WTC11 (cell line): ENCODE results near the gene EVX1. TPM values are rescaled to one million over a fixed set of nuclear protein-coding genes. Genes with fewer than 3 reads are reported as not detected.

Source experiments
- ATAC-seq: fragments of 200-7000 bp; cut with Tn5 transposase; 2 replicates; pipeline ENCODE4 v1.10.0; 2021; ENCODE audit warnings: mild to moderate bottlenecking, moderate library complexity
- CTCF ChIA-PET: fragments of 300-600 bp; sonication (Branson Sonifier 250); formaldehyde crosslinking; loops from one replicate; lab custom pipeline; 2021; ENCODE audit warnings: antibody characterized with exemption; lab: Charles Lee
- POLR2A ChIA-PET: fragments of 350-600 bp; sonication (Branson Sonifier 250); formaldehyde crosslinking; loops from one replicate; lab custom pipeline; 2021; ENCODE audit warnings: antibody characterized with exemption; lab: Charles Lee
- DNase-seq: peaks from one replicate; pipeline ENCODE4 v3.0.0; 2021; ENCODE audit warnings: low spot score
- H3K27ac Mint-ChIP-seq: 2 replicates; pipeline ENCODE4 v1.8.0; 2021; ENCODE audit warnings: mixed read lengths
- H3K27me3 Mint-ChIP-seq: 2 replicates; pipeline ENCODE4 v1.8.0; 2021; ENCODE audit warnings: low read depth, mild to moderate bottlenecking, moderate library complexity, mixed read lengths
- H3K36me3 Mint-ChIP-seq: 2 replicates; pipeline ENCODE4 v1.8.0; 2021; ENCODE audit warnings: mixed read lengths
- H3K4me1 Mint-ChIP-seq: 2 replicates; pipeline ENCODE4 v1.8.0; 2022; ENCODE audit warnings: mixed read lengths
- H3K4me3 Mint-ChIP-seq: 2 replicates; pipeline ENCODE4 v1.8.0; 2021; ENCODE audit warnings: mild to moderate bottlenecking, moderate library complexity, mixed read lengths
- H3K9me3 Mint-ChIP-seq: 2 replicates; pipeline ENCODE4 v1.8.0; 2021; ENCODE audit warnings: mixed read lengths
- ETV6 ChIP-seq: sonication (generic); formaldehyde crosslinking; IDR thresholded peaks from 2 replicates; pipeline ENCODE4 v1.8.1; 2022; ENCODE audit warnings: mild to moderate bottlenecking, missing genetic modification reagents
- GABPB1 ChIP-seq: sonication (generic); formaldehyde crosslinking; IDR thresholded peaks from 2 replicates; pipeline ENCODE4 v1.8.1; 2023; ENCODE audit warnings: mild to moderate bottlenecking, missing genetic modification reagents
- KAT7 ChIP-seq: sonication (generic); formaldehyde crosslinking; IDR thresholded peaks from 2 replicates; pipeline ENCODE4 v1.8.1; 2023; ENCODE audit warnings: missing genetic modification reagents, mild to moderate bottlenecking, borderline replicate concordance
- NFYB ChIP-seq: sonication (generic); formaldehyde crosslinking; conservative IDR thresholded peaks from 2 replicates; pipeline ENCODE4 v1.8.0; 2022; ENCODE audit warnings: low read depth, missing genetic modification reagents
- SOX15 ChIP-seq: fragments of 250-450 bp; sonication (Bioruptor Pico); IDR thresholded peaks from 2 replicates; pipeline ENCODE4 v1.9.0; 2021; ENCODE audit warnings: mild to moderate bottlenecking
- TCF7 ChIP-seq: sonication (generic); formaldehyde crosslinking; IDR thresholded peaks from 2 replicates; pipeline ENCODE4 v1.8.0; 2022; ENCODE audit warnings: mild to moderate bottlenecking, low read depth, missing genetic modification reagents, moderate library complexity
- TP53 ChIP-seq: sonication (generic); formaldehyde crosslinking; IDR thresholded peaks from 2 replicates; pipeline ENCODE4 v1.8.1; 2023; ENCODE audit warnings: mild to moderate bottlenecking, missing genetic modification reagents
- ZNF138 ChIP-seq: sonication (generic); formaldehyde crosslinking; conservative IDR thresholded peaks from 2 replicates; pipeline ENCODE4 v1.8.1; 2022; ENCODE audit warnings: mild to moderate bottlenecking, moderate library complexity, missing genetic modification reagents
- ZNF416 ChIP-seq: fragments of 250-450 bp; sonication (Bioruptor Pico); IDR thresholded peaks from 2 replicates; pipeline ENCODE4 v1.9.0; 2021; ENCODE audit warnings: mild to moderate bottlenecking, inconsistent platforms
- ZNF423 ChIP-seq: fragments of 250-450 bp; sonication (Bioruptor Pico); IDR thresholded peaks from 2 replicates; pipeline ENCODE4 v2.1.2; 2022; ENCODE audit warnings: mild to moderate bottlenecking, moderate library complexity
- total RNA-seq: library from RNA; stranded (reverse); gene quantifications from 3 replicates; pipeline ENCODE4 v1.2.3, GENCODE V29; 2021
- TF ChIP-seq, protein P1 (sequence below): fragments of 200-600 bp; IDR thresholded peaks from 2 replicates; pipeline ENCODE4 v1.8.0; 2022; ENCODE audit warnings: antibody characterized with exemption
- TF ChIP-seq, protein P2 (sequence below): sonication (generic); formaldehyde crosslinking; IDR thresholded peaks from 2 replicates; pipeline ENCODE4 v1.8.1; 2023; ENCODE audit warnings: mild to moderate bottlenecking, missing genetic modification reagents, moderate library complexity
- TF ChIP-seq, protein P3 (sequence below): sonication (generic); formaldehyde crosslinking; IDR thresholded peaks from 2 replicates; pipeline ENCODE4 v1.8.1; 2023; ENCODE audit warnings: mild to moderate bottlenecking, moderate library complexity, missing genetic modification reagents

Gene EVX1
- total RNA-seq, 1 experiment from 2014 or later, result not detected

DNA sequence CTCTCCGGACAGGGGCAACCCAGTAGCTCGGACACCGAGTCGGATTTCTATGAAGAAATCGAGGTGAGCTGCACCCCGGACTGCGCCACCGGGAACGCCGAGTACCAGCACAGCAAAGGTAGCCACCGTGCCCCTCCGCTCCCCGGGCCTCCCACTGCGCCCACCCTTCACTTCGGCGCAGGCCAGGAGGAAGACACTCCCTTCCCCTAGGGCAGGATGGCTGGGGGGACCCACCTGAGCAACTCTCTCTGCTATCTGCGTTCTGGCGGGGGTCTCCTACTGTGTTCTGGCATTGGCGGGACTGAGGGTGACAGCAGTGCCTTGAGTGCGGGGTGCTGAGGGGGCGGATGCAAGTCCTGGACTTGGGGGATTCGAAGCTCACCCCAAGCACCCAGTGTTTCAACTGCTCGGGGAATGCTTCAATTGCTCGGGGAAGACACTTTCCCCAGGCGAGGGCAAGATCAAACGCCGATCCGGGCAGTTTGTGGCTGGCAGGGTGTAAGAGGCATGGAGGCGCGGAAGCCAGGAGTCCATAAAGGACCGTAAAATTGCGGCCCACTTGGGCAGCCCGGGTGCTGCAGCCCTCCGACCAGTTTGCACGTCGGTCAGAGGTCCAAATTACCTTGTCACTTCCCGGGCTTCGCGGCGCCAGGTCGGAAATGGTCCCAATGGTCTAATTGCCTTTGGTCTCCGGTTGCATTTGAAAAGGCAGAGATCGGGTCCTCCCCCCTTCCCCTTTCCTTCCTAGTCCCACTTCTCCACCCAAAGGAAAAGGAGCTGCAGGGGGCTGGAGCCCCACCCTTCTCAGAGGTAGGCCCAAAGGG lies 950 bp downstream of the EVX1 start:
- Mint-ChIP-seq H3K9me3 (no peaks in the 10 kb centered on the region), H3K27me3 (peaks cover 100% of the 10 kb centered on the region), H3K4me1 (peaks cover 57% of the 10 kb centered on the region), H3K27ac (no peak overlapping the region), H3K4me3 (peak overlapping the region; percentile 71), H3K36me3 (no peaks in the 10 kb centered on the region)
- TF ChIP-seq GABPB1 (no peak), ETV6 (CRISPR knock-in tag) (peak; percentile 72)
- ChIA-PET POLR2A (no interaction called here), CTCF (interaction anchor here (0.8 to 3.2 kb wide), 5 partner anchors 8 to 64 kb away, joined by 3 to 19 read pairs (median 4); no protein-coding TSS in a partner anchor)
- ATAC-seq, result no peak
- DNase-seq, result no peak

DNA sequence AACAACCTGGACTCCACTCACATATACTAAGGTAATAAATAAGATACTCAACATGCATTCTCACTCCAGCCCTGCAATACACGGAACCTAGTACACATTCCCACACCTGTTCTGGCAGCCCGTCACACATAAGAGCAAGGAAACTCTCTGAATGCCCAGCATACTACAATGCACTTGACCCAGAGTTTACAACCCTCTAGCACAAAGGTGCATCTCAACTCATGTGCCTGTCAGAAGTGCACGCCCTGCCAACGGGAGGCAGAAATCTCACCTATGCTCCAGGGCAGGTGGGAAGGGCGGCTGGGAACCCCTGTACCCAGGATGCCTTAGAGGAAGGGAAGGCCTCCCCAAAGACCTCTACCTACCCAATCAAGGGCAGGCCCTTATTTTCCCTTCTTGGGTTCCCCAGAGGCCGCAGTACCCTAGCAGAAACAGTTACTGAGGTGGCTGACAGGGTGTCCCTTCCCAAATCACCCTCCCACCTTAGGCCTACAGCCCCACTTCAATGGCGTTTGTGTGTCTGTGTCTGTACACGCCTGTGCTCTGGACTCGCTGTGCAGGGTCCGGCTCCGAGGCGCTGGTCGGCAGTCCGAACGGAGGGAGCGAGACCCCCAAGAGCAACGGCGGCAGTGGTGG lies 2.0 kb downstream of the EVX1 start:
- H3K36me3 Mint-ChIP-seq, result no peaks in the 10 kb centered on the region
- TF ChIP-seq ZNF138 (CRISPR knock-in tag), result no peak
- TF ChIP-seq, protein P1, sequence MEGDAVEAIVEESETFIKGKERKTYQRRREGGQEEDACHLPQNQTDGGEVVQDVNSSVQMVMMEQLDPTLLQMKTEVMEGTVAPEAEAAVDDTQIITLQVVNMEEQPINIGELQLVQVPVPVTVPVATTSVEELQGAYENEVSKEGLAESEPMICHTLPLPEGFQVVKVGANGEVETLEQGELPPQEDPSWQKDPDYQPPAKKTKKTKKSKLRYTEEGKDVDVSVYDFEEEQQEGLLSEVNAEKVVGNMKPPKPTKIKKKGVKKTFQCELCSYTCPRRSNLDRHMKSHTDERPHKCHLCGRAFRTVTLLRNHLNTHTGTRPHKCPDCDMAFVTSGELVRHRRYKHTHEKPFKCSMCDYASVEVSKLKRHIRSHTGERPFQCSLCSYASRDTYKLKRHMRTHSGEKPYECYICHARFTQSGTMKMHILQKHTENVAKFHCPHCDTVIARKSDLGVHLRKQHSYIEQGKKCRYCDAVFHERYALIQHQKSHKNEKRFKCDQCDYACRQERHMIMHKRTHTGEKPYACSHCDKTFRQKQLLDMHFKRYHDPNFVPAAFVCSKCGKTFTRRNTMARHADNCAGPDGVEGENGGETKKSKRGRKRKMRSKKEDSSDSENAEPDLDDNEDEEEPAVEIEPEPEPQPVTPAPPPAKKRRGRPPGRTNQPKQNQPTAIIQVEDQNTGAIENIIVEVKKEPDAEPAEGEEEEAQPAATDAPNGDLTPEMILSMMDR, result no peak
- TF ChIP-seq SOX15 (CRISPR knock-in tag), result no peak
- no peak for TF ChIP-seq ETV6 (CRISPR knock-in tag)
- no peak for TF ChIP-seq ZNF416 (CRISPR knock-in tag)
- TF ChIP-seq KAT7, result no peak
- TF ChIP-seq TP53, result no peak
- TF ChIP-seq TCF7 (CRISPR knock-in tag), result no peak
- H3K27me3 Mint-ChIP-seq, result peaks cover 100% of the 10 kb centered on the region
- ChIA-PET POLR2A (no interaction called here), CTCF (interaction anchor here (1.7 kb wide), 1 partner anchor 49 kb away, joined by 9 read pairs; no protein-coding TSS in a partner anchor)
- no peak for DNase-seq
- peaks cover 53% of the 10 kb centered on the region for H3K4me1 Mint-ChIP-seq
- H3K27ac Mint-ChIP-seq, result no peak overlapping the region
- no peaks in the 10 kb centered on the region for H3K9me3 Mint-ChIP-seq
- H3K4me3 Mint-ChIP-seq, result peak overlapping the region; percentile 43
- no peak for ATAC-seq

DNA sequence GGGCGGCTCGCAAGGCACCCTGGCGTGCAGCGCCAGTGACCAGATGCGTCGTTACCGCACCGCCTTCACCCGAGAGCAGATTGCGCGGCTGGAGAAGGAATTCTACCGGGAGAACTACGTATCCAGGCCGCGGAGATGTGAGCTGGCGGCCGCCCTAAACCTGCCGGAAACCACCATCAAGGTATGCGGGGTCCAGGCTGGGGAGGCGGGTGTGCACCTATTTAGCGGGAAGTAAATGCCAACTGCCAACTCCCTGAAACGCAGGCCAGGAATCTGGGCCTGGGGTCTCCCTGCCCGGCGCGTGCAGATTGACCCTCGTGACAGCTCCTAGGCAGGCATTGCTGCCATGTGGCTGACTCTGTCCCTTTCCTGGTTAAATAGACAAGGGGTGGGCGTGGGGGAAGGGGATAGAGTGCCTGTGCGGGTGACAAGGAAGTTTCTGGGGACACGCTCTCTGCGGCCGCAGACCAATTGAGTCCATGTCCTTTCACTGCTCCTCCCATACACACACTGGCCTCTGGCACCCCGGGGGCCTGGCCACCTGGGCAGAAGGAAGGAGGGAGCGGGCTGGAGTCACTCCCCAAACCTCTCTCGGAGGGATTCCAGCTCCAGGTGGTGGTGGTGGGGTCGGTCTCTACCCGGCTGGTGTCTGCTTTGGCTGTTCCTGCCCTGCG lies 2.7 kb downstream of the EVX1 start:
- ATAC-seq, result peak; percentile 1; the same call in 1 of the 2 replicates
- Mint-ChIP-seq H3K9me3 (no peaks in the 10 kb centered on the region), H3K4me3 (peak overlapping the region; percentile 43), H3K4me1 (peaks cover 51% of the 10 kb centered on the region), H3K36me3 (no peaks in the 10 kb centered on the region), H3K27me3 (peaks cover 100% of the 10 kb centered on the region), H3K27ac (no peak overlapping the region)
- ChIA-PET POLR2A (no interaction called here), CTCF (interaction anchor here (1.7 kb wide), 1 partner anchor 49 kb away, joined by 9 read pairs; no protein-coding TSS in a partner anchor)
- no peak for DNase-seq
- TF ChIP-seq ZNF423 (peak; percentile 56; the same call in 1 of the 2 replicates), NFYB (CRISPR knock-in tag) (no peak)
- TF ChIP-seq, protein P2, sequence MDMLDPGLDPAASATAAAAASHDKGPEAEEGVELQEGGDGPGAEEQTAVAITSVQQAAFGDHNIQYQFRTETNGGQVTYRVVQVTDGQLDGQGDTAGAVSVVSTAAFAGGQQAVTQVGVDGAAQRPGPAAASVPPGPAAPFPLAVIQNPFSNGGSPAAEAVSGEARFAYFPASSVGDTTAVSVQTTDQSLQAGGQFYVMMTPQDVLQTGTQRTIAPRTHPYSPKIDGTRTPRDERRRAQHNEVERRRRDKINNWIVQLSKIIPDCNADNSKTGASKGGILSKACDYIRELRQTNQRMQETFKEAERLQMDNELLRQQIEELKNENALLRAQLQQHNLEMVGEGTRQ (CRISPR knock-in tag), result peak; percentile 9; the same call in 1 of the 2 replicates
- TF ChIP-seq, protein P3, sequence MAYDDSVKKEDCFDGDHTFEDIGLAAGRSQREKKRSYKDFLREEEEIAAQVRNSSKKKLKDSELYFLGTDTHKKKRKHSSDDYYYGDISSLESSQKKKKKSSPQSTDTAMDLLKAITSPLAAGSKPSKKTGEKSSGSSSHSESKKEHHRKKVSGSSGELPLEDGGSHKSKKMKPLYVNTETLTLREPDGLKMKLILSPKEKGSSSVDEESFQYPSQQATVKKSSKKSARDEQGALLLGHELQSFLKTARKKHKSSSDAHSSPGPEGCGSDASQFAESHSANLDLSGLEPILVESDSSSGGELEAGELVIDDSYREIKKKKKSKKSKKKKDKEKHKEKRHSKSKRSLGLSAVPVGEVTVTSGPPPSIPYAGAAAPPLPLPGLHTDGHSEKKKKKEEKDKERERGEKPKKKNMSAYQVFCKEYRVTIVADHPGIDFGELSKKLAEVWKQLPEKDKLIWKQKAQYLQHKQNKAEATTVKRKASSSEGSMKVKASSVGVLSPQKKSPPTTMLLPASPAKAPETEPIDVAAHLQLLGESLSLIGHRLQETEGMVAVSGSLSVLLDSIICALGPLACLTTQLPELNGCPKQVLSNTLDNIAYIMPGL (CRISPR knock-in tag), result no peak
- TF ChIP-seq, all 79 proteins: peak for 2
